ENCODE measurements around the gene UNC5A. TPM values are rescaled to one million over a fixed set of nuclear protein-coding genes. Genes with fewer than 3 reads are reported as not detected.

Gene UNC5A
- total RNA-seq, 2 donors from 2014 or later: not detected

GRCh38 chr5:176874198-176874780 is 63.9 kb downstream of the UNC5A start:
- Mint-ChIP-seq H3K9me3 (peaks cover 4% of the 10 kb centered on the region), H3K36me3 (ENCODE audit: low read depth) (peaks cover 6% of the 10 kb centered on the region), H3K4me3 (no peak overlapping the region), H3K27ac (no peak overlapping the region), H3K4me1 (peaks cover 10% of the 10 kb centered on the region), H3K27me3 (peaks cover 22% of the 10 kb centered on the region)
- ATAC-seq (replicated peaks): no peak

GRCh38 chr5:176875014-176875550 is 64.7 kb downstream of the UNC5A start:
- Mint-ChIP-seq H3K36me3 (ENCODE audit: low read depth) (peaks cover 6% of the 10 kb centered on the region), H3K4me1 (peaks cover 10% of the 10 kb centered on the region), H3K9me3 (peaks cover 4% of the 10 kb centered on the region), H3K27ac (no peak overlapping the region), H3K27me3 (peaks cover 22% of the 10 kb centered on the region), H3K4me3 (no peak overlapping the region)
- ATAC-seq (replicated peaks): no peak

- Mint-ChIP-seq H3K4me1 (peaks cover 10% of the 10 kb centered on the region), H3K27ac (no peak overlapping the region), H3K27me3 (peaks cover 22% of the 10 kb centered on the region), H3K9me3 (peaks cover 4% of the 10 kb centered on the region), H3K36me3 (ENCODE audit: low read depth) (peaks cover 6% of the 10 kb centered on the region), H3K4me3 (no peak overlapping the region)
- no peak for ATAC-seq (replicated peaks)
Measured at GRCh38 chr5:176875783-176876505, 65.6 kb downstream of the UNC5A start.

GRCh38 chr5:176876506-176877431 is 66.4 kb downstream of the UNC5A start:
- Mint-ChIP-seq H3K4me3 (no peak overlapping the region), H3K27ac (no peak overlapping the region), H3K4me1 (peaks cover 10% of the 10 kb centered on the region), H3K9me3 (peaks cover 4% of the 10 kb centered on the region), H3K27me3 (peaks cover 22% of the 10 kb centered on the region), H3K36me3 (ENCODE audit: low read depth) (peaks cover 6% of the 10 kb centered on the region)
- no peak for ATAC-seq (replicated peaks)

GRCh38 chr5:176877793-176878331 is 67.5 kb downstream of the UNC5A start:
- no peak for ATAC-seq (replicated peaks)
- Mint-ChIP-seq H3K4me1 (peaks cover 10% of the 10 kb centered on the region), H3K4me3 (no peak overlapping the region), H3K36me3 (ENCODE audit: low read depth) (peaks cover 6% of the 10 kb centered on the region), H3K27me3 (peaks cover 22% of the 10 kb centered on the region), H3K27ac (no peak overlapping the region), H3K9me3 (peaks cover 4% of the 10 kb centered on the region)

GRCh38 chr5:176878463-176878862 is 68.1 kb downstream of the UNC5A start:
- Mint-ChIP-seq H3K4me1 (peaks cover 10% of the 10 kb centered on the region), H3K27ac (no peak overlapping the region), H3K36me3 (ENCODE audit: low read depth) (peaks cover under 1% of the 10 kb centered on the region), H3K27me3 (peaks cover 22% of the 10 kb centered on the region), H3K4me3 (no peak overlapping the region), H3K9me3 (no peaks in the 10 kb centered on the region)
- no peak for ATAC-seq (replicated peaks)

GRCh38 chr5:176878906-176879662 is 68.7 kb downstream of the UNC5A start:
- Mint-ChIP-seq H3K4me3 (no peak overlapping the region), H3K27me3 (peaks cover 22% of the 10 kb centered on the region), H3K4me1 (peaks cover 11% of the 10 kb centered on the region), H3K36me3 (ENCODE audit: low read depth) (no peaks in the 10 kb centered on the region), H3K9me3 (no peaks in the 10 kb centered on the region), H3K27ac (no peak overlapping the region)
- no peak for ATAC-seq (replicated peaks)

- Mint-ChIP-seq H3K36me3 (ENCODE audit: low read depth) (no peaks in the 10 kb centered on the region), H3K4me3 (no peak overlapping the region), H3K27me3 (peaks cover 22% of the 10 kb centered on the region), H3K9me3 (no peaks in the 10 kb centered on the region), H3K4me1 (peaks cover 18% of the 10 kb centered on the region), H3K27ac (no peak overlapping the region)
- no peak for ATAC-seq (replicated peaks)
Measured at GRCh38 chr5:176879663-176880361, 69.5 kb downstream of the UNC5A start.

- no peak for ATAC-seq (replicated peaks)
- H3K4me3 Mint-ChIP-seq: no peak overlapping the region
- peaks cover 15% of the 10 kb centered on the region for H3K27me3 Mint-ChIP-seq
- peaks cover 20% of the 10 kb centered on the region for H3K4me1 Mint-ChIP-seq
- H3K9me3 Mint-ChIP-seq: no peaks in the 10 kb centered on the region
- H3K27ac Mint-ChIP-seq: no peak overlapping the region
- no peaks in the 10 kb centered on the region for H3K36me3 Mint-ChIP-seq (ENCODE audit: low read depth)
Measured at GRCh38 chr5:176880366-176881020, 70.1 kb downstream of the UNC5A start.

- Mint-ChIP-seq H3K27ac (no peak overlapping the region), H3K4me1 (peaks cover 13% of the 10 kb centered on the region), H3K4me3 (no peak overlapping the region), H3K36me3 (ENCODE audit: low read depth) (no peaks in the 10 kb centered on the region), H3K9me3 (no peaks in the 10 kb centered on the region), H3K27me3 (peaks cover 8% of the 10 kb centered on the region)
- ATAC-seq (replicated peaks): no peak
Measured at GRCh38 chr5:176881021-176881749, 70.8 kb downstream of the UNC5A start.

GRCh38 chr5:176881816-176882566 is 71.6 kb downstream of the UNC5A start:
- Mint-ChIP-seq H3K27me3 (peaks cover 3% of the 10 kb centered on the region), H3K4me3 (no peak overlapping the region), H3K36me3 (ENCODE audit: low read depth) (no peaks in the 10 kb centered on the region), H3K4me1 (peaks cover 10% of the 10 kb centered on the region), H3K9me3 (no peaks in the 10 kb centered on the region), H3K27ac (no peak overlapping the region)
- no peak for ATAC-seq (replicated peaks)

- Mint-ChIP-seq H3K4me1 (peaks cover 10% of the 10 kb centered on the region), H3K4me3 (no peak overlapping the region), H3K27ac (no peak overlapping the region), H3K9me3 (no peaks in the 10 kb centered on the region), H3K27me3 (peaks cover 3% of the 10 kb centered on the region), H3K36me3 (ENCODE audit: low read depth) (no peaks in the 10 kb centered on the region)
- no peak for ATAC-seq (replicated peaks)
Measured at GRCh38 chr5:176882567-176882903, 72.2 kb downstream of the UNC5A start.
